ENCODE data around the gene DEPDC5.

DEPDC5 gene

DNA sequence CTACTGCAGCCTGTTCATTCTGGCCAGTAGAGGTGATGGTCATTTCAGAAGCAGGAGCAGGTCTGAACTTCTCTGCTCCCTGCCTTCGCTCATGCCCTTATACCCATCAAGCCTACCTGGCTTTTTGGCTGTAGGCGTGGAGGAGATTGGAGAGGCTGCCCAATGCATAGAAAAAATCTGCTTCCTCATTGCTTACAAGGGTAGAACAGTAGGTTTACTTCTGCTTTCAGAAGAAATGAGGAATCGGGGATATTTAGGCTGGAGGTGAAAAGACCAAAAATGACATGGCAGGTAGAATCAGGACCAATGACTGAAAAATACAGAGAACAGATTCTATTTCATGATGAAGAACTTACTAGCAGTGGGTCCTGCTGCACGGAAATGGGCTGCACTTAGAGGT, 117.7 kb downstream of the DEPDC5 start:
- no peak for DNase-seq (ENCODE audit: extremely low read depth, low read depth)
- TF ChIP-seq, protein P1, sequence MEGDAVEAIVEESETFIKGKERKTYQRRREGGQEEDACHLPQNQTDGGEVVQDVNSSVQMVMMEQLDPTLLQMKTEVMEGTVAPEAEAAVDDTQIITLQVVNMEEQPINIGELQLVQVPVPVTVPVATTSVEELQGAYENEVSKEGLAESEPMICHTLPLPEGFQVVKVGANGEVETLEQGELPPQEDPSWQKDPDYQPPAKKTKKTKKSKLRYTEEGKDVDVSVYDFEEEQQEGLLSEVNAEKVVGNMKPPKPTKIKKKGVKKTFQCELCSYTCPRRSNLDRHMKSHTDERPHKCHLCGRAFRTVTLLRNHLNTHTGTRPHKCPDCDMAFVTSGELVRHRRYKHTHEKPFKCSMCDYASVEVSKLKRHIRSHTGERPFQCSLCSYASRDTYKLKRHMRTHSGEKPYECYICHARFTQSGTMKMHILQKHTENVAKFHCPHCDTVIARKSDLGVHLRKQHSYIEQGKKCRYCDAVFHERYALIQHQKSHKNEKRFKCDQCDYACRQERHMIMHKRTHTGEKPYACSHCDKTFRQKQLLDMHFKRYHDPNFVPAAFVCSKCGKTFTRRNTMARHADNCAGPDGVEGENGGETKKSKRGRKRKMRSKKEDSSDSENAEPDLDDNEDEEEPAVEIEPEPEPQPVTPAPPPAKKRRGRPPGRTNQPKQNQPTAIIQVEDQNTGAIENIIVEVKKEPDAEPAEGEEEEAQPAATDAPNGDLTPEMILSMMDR (IDR thresholded peaks at IDR 0.05; ENCODE audit: low read depth, low read length), result no peak

DNA sequence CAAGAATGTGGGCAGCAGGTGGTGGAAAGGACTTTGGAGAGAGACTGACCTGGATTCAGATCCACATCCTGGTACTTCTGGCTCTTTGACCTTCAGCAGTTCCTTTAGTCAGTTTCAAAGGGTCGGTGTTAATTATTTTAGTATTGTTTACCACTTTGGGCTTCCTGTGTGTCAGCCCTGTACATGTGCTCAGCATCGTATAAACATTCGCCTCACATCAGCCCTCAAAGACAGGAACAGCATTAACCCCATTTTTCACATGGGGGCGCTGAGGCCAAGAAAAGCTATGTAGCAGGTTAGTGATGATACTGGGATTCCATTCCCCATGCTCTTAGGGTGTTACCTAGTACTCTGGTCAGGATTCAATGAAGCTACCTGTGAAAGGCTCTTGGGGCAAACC, 118.4 kb downstream of the DEPDC5 start:
- DNase-seq (ENCODE audit: extremely low read depth, low read depth), result no peak
- TF ChIP-seq, protein P1 (IDR thresholded peaks at IDR 0.05; ENCODE audit: low read depth, low read length), result no peak

DNA sequence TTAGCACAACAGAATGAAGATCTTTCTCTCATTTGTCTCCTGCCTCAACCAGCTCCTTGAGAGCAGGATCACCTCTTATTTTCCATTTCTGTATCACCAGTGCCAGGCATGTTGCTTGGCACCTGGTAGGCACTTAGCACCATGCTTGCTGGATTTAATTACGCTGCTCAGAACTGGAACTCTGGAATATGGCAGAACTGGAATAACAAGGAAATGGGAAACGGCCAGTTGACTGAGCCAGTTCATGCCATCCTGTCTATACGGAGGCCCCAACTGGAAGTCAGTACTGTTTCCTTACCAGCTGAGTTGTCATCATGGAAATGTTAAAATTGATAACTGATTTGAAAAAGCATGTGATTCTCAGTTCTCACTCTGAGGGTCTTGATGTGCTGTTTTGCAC, 121.0 kb downstream of the DEPDC5 start:
- DNase-seq (ENCODE audit: extremely low read depth, low read depth), result no peak
- TF ChIP-seq, protein P1 (IDR thresholded peaks at IDR 0.05; ENCODE audit: low read depth, low read length), result no peak

DNA sequence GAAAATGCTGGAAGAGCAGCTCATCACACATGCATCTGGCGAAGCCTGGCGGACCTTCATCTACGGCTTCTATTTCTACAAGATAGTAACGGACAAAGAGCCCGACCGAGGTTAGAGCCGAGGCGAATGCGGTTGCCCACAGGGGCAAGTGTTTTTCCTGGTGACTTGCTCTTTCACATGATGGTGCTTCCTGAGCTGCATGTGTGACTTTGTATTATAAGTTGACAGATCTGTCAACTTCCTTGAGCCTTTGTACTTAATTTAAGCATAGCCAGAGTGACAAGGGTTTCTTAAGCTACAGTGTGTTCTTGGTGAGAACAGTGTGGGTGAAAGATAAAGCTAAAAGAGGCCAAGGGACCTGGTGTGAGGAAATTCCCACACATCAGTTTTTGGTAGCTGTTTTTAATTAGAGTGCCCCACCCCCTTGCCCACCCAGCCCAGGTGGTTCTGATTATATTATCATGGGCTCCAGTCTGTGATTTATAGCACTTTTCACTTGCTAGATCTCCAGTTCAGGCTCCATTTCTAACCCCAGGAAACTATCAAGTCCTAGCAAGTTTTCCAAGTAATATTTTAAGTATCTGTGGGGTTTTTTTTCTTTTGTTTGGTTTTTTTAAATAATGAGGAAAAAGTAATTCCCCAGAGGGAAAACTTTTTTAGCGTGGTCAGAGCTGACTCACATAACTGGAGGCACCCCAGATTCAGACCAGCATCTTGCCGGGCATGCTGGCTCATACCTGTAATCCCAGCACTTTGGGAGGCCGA, 122.5 kb downstream of the DEPDC5 start:
- TF ChIP-seq, protein P1 (IDR thresholded peaks at IDR 0.05; ENCODE audit: low read depth, low read length), result no peak
- DNase-seq (ENCODE audit: extremely low read depth, low read depth), result no peak

DNA sequence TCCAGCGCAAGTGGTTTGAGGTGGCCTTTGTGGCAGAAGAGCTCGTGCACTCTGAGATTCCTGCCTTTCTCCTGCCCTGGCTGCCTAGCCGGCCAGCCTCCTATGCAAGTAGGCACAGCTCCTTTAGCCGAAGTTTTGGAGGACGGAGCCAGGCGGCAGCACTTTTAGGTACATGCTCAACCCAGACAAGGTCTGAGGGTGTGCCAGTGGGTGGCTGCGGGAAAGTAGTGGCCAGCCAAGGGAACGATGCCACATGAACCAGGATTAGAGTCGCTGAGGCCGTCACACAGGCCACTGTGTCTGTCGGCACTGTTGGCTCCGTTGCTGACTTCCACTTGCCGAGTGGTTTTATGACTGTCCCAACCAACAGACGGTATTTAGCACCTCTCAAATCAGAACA, 125.8 kb downstream of the DEPDC5 start:
- DNase-seq (ENCODE audit: extremely low read depth, low read depth), result no peak
- TF ChIP-seq, protein P1 (IDR thresholded peaks at IDR 0.05; ENCODE audit: low read depth, low read length), result no peak

DNA sequence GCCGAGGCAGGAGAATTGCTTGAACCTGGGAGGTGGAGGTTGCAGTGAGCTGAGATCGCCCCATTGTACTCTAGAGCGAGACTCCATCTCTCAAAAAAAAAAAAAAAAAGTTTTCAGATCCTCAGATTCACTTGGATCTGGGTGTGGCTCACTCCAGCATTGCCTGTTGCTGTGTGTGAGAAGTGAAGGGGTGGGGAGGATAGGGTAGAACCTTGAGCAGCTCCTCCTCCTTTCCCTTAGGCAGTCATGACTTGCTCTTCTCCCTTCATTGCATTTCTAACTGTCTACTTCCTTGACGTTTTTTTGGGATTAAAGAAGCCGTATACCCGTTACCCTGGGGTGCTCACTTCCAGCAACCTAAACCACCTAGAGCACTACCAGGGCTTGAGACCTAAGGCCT, 127.4 kb downstream of the DEPDC5 start:
- no peak for DNase-seq (ENCODE audit: extremely low read depth, low read depth)
- TF ChIP-seq, protein P1 (IDR thresholded peaks at IDR 0.05; ENCODE audit: low read depth, low read length), result no peak

DNA sequence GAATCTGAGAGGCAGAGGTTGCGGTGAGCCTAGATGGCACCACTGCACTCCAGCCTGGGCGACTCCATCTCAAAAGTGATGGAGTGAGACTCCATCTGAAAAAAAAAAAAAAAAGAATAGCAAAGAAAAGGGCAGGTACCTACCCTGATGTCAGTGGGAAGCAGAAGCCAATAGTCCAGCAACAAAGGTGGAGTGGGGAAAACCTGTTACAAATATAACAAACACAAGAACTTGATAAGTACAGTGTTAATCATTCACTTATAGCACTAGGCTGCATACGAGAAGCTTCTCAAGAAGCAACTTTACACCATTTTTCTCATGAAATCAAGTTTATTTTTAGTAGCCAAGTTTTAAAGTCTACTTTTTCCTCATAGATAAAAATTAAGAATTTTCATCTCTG, 128.0 kb downstream of the DEPDC5 start:
- TF ChIP-seq, protein P1 (IDR thresholded peaks at IDR 0.05; ENCODE audit: low read depth, low read length), result no peak
- DNase-seq (ENCODE audit: extremely low read depth, low read depth), result no peak
